MCF 10A (cell line): ENCODE measurements around the gene CCDC13. TPM values are rescaled to one million over a fixed set of nuclear protein-coding genes. Genes with fewer than 3 reads are reported as not detected.
"Not testable (repeated sequence)": the region's sequence is repeated elsewhere in the genome, so short reads cannot be mapped to it uniquely, and the experiment has no call there.

Experiments used
- BruUV-seq: library from RNA; stranded (reverse); fragments of 400-500 nt; replicated peaks from 2 replicates; lab custom pipeline; 2021; lab: Mats Ljungman, UMichigan
- CTCF ChIA-PET: fragments of 300-600 bp; sonication (Branson Sonifier 250); formaldehyde crosslinking; extraction: SDS; loops from one replicate; lab custom pipeline; 2021; ENCODE audit warnings: antibody characterized with exemption, inconsistent platforms; lab: Yijun Ruan, JAX
- POLR2A ChIA-PET: fragments of 300-600, 350-650 bp; sonication (Branson Sonifier 250); formaldehyde crosslinking; extraction: SDS; loops from one replicate; lab custom pipeline; 2020; ENCODE audit warnings: antibody characterized with exemption, inconsistent platforms; lab: Yijun Ruan, JAX
- DNase-seq: peaks from one replicate; pipeline ENCODE4 v3.0.0-alpha.2; 2018; ENCODE audit not compliant: unreplicated experiment
- H3K27ac Mint-ChIP-seq: one replicate; pipeline ENCODE4 v1.8.0; 2022; ENCODE audit warnings: mild to moderate bottlenecking, low read depth, mixed read lengths; ENCODE audit not compliant: unreplicated experiment
- H3K27me3 Mint-ChIP-seq: one replicate; pipeline ENCODE4 v1.8.0; 2022; ENCODE audit warnings: mixed read lengths; ENCODE audit not compliant: insufficient read depth, unreplicated experiment
- H3K36me3 Mint-ChIP-seq: one replicate; pipeline ENCODE4 v1.8.0; 2022; ENCODE audit warnings: mild to moderate bottlenecking, moderate library complexity, mixed read lengths; ENCODE audit not compliant: insufficient read depth, unreplicated experiment
- H3K4me1 Mint-ChIP-seq: one replicate; pipeline ENCODE4 v1.8.0; 2022; ENCODE audit warnings: mixed read lengths; ENCODE audit not compliant: insufficient read depth, unreplicated experiment
- H3K4me3 Mint-ChIP-seq: one replicate; pipeline ENCODE4 v1.8.0; 2022; ENCODE audit warnings: mild to moderate bottlenecking, moderate library complexity, mixed read lengths; ENCODE audit not compliant: unreplicated experiment
- H3K9me3 Mint-ChIP-seq: one replicate; pipeline ENCODE4 v1.8.0; 2022; ENCODE audit warnings: mixed read lengths; ENCODE audit not compliant: unreplicated experiment
- intact Hi-C: fragments of 100-400 bp; cut with micrococcal nuclease; formaldehyde crosslinking; loops from 2 replicates; pipeline ENCODE4 v1.14.1; 2022
- total RNA-seq: library from RNA; stranded (reverse); gene quantifications from 2 replicates; pipeline ENCODE4 v1.2.3, GENCODE V29; 2022
- TF ChIP-seq, protein P1 (sequence below): fragments of 200-600 bp; IDR thresholded peaks from one replicate; pipeline ENCODE4 v1.8.0; 2022; ENCODE audit warnings: antibody characterized with exemption, mild to moderate bottlenecking; ENCODE audit not compliant: unreplicated experiment

The CCDC13 gene
- total RNA-seq, 1 experiment from 2014 or later: 1.1 TPM

DNA sequence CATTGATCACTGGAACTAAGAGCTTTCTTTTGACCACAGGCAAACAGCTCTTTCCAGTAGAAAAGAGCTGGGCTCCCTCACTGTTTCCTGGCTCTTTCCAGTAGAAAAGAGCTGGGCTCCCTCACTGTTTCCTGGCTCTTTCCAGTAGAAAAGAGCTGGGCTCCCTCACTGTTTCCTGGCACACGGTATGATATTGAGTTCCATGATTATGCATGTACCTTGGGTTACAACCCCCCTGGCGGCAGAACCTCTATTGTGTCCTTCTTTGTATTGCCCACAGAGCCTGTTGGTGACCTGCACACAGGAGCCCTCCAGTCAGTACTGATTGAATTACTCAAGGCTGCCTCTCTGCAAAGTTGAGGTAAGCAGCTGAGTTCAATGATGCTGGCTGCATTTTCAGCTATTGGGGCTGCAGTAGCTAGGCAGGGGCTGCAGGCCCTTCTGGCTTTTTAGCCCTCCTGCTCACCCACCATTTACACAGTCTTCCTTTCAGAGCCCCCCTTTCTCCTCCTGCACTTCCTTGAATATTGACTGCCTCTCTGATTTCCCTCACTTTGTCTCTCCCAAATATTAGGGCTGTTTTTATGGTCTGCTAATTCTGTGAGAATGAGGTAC lies 46.4 kb upstream of the CCDC13 start:
- DNase-seq: peak; percentile 58
- Mint-ChIP-seq H3K4me3 (no peak overlapping the region), H3K9me3 (no peaks in the 10 kb centered on the region), H3K27me3 (no peaks in the 10 kb centered on the region), H3K4me1 (peaks cover 38% of the 10 kb centered on the region), H3K36me3 (no peaks in the 10 kb centered on the region), H3K27ac (no peak overlapping the region)
- POLR2A ChIA-PET: interaction anchor here (0.6 to 7.8 kb wide), 5 partner anchors 13 to 628 kb away, joined by 3 to 104 read pairs (median 4); partner anchors contain the start of genes ACKR2, HIGD1A and SS18L2
- CTCF ChIA-PET: interaction anchor here (0.6 to 1.8 kb wide), 11 partner anchors 11 to 380 kb away, joined by 3 to 5 read pairs (median 3); no protein-coding TSS in a partner anchor
- intact Hi-C loops: no loop called here
- TF ChIP-seq, protein P1, sequence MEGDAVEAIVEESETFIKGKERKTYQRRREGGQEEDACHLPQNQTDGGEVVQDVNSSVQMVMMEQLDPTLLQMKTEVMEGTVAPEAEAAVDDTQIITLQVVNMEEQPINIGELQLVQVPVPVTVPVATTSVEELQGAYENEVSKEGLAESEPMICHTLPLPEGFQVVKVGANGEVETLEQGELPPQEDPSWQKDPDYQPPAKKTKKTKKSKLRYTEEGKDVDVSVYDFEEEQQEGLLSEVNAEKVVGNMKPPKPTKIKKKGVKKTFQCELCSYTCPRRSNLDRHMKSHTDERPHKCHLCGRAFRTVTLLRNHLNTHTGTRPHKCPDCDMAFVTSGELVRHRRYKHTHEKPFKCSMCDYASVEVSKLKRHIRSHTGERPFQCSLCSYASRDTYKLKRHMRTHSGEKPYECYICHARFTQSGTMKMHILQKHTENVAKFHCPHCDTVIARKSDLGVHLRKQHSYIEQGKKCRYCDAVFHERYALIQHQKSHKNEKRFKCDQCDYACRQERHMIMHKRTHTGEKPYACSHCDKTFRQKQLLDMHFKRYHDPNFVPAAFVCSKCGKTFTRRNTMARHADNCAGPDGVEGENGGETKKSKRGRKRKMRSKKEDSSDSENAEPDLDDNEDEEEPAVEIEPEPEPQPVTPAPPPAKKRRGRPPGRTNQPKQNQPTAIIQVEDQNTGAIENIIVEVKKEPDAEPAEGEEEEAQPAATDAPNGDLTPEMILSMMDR: no peak
- BruUV-seq: no TSS peak

DNA sequence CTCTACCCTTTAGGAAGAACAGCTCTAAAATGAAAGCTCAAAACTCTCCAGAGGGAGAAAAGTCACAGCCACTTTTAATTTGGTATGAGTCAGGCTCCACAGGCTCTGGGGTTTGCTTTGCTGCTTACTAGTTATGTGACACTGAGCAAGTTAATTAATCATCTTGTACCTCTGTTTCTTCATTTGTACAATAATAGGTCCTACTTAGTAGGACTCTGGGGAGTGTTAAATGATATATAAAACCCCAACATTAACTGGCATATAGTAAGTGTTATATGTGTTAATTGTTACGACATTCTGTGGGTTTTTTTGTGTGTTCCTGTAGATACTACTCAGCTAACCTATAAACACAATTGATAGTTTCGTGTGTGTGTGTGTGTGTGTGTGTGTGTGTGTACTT lies 42.8 kb upstream of the CCDC13 start:
- H3K27ac Mint-ChIP-seq: no peak overlapping the region

DNA sequence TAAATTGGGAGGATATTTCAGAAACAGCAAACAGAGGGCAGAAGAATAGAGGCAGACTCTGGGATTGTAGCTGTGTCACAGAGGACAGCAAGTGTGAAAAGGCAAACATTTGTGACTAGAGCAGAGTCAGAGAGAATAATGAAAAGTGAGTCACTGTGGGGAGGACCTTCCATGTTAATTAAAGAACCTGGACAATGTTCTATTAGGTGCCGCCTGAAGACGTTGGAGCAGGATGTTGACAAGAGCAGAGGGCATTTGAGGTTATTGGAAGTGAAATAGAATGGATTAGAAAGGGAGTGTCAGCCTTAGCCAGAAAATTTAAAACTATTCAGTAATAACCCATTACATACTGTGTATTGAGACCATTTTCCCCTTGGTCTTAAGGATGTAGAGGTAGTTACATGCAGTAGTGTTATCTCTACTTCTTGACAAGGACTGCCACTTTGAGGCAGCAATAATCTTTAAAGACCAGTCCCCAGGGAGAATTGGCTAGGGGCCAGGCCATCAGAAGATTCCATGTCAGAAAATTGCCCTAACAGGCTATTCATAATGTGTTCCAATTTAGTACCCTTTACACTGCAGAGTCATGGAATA lies 42.0 kb upstream of the CCDC13 start:
- Mint-ChIP-seq H3K27ac (no peak overlapping the region), H3K36me3 (no peaks in the 10 kb centered on the region), H3K4me3 (no peak overlapping the region), H3K9me3 (no peaks in the 10 kb centered on the region), H3K4me1 (peaks cover 20% of the 10 kb centered on the region), H3K27me3 (no peaks in the 10 kb centered on the region)
- TF ChIP-seq, protein P1: no peak
- no peak for DNase-seq
- no TSS peak for BruUV-seq
- POLR2A ChIA-PET: interaction anchor here (1.0 to 5.2 kb wide), 4 partner anchors 10 to 35 kb away, joined by 3 to 78 read pairs (median 8); partner anchors contain the start of gene HIGD1A
- intact Hi-C loops: no loop called here
- CTCF ChIA-PET: interaction anchor here (0.6 to 3.2 kb wide), 6 partner anchors 11 to 256 kb away, joined by 3 to 9 read pairs (median 4); partner anchors contain the start of gene HIGD1A

More for the DNA sequence above, 42.8 kb upstream of the CCDC13 start:
- POLR2A ChIA-PET: interaction anchor here (0.6 to 5.2 kb wide), 8 partner anchors 10 to 1170 kb away, joined by 3 to 78 read pairs (median 4); partner anchors contain the start of gene HIGD1A
- Mint-ChIP-seq H3K36me3 (no peaks in the 10 kb centered on the region), H3K4me3 (no peak overlapping the region), H3K27me3 (no peaks in the 10 kb centered on the region), H3K9me3 (no peaks in the 10 kb centered on the region), H3K4me1 (peaks cover 21% of the 10 kb centered on the region)
- no peak for DNase-seq
- CTCF ChIA-PET: interaction anchor here (0.6 to 3.2 kb wide), 9 partner anchors 10 to 72 kb away, joined by 3 to 9 read pairs (median 3); partner anchors contain the start of gene HIGD1A
- TF ChIP-seq, protein P1: no peak
- BruUV-seq: no TSS peak
- intact Hi-C loops: no loop called here

DNA sequence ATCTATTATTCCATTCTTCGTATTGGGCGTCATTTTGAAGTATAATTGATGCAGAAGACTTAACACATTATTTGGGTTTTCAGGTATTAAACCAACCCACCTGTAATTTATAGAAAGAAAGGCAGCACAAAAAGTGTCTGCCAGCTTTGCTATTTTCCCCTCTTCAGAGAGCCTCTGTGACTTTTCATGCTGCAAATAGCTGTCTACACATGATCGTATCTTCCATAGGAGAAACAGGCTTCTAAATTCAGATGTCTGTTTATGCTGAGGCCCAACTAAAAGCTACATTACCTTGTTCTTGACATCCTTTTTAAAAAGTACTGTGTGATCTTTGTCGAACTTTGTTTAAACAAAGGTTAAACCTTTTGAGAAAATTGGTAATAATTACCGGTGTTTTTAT lies 41.2 kb upstream of the CCDC13 start:
- H3K9me3 Mint-ChIP-seq: no peaks in the 10 kb centered on the region
- peaks cover 13% of the 10 kb centered on the region for H3K4me1 Mint-ChIP-seq
- no peak overlapping the region for H3K27ac Mint-ChIP-seq
- TF ChIP-seq, protein P1: no peak
- no peak for DNase-seq
- ChIA-PET POLR2A (interaction anchor here (0.6 to 5.2 kb wide), 2 partner anchors 10 to 30 kb away, joined by 3 to 78 read pairs; partner anchors contain the start of gene HIGD1A), CTCF (interaction anchor here (0.7 to 0.8 kb wide), 2 partner anchors 64 to 220 kb away, joined by 3 read pairs; no protein-coding TSS in a partner anchor)
- no peak overlapping the region for H3K4me3 Mint-ChIP-seq
- intact Hi-C loops: no loop called here
- no TSS peak for BruUV-seq
- no peaks in the 10 kb centered on the region for H3K36me3 Mint-ChIP-seq
- H3K27me3 Mint-ChIP-seq: no peaks in the 10 kb centered on the region

DNA sequence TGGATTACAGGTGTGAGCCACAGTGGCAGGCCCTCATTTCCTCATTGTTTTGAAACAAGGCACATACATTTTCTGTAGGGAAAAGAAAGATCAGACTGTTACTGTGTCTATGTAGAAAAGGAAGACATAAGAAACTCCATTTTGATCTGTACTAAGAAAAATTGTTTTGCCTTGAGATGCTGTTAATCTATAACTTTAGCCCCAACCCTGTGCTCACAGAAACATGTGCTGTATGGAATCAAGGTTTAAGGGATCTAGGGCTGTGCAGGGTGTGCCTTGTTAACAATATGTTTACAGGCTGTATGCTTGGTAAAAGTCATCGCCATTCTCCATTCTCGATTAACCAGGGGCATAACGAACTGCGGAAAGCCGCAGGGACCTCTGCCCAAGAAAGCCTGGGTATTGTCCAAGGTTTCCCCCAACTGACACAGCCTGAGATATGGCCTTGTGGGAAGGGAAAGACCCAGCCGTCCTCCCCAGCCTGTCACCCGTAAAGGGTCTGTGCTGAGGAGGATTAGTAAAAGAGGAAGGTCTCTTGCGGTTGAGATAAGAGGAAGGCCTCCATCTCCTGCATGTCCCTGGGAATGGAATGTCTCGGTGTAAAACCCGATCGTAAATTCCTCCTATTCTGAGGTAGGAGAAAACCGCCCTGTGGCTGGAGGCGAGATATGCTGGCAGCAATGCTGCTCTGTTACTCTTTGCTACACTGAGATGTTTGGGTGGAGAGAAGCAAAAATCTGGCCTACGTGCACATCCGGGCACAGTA lies 38.2 kb upstream of the CCDC13 start:
- H3K36me3 Mint-ChIP-seq, H3K27me3 Mint-ChIP-seq, POLR2A ChIA-PET, intact Hi-C loops, H3K9me3 Mint-ChIP-seq, DNase-seq, CTCF ChIA-PET, H3K4me3 Mint-ChIP-seq, BruUV-seq, H3K27ac Mint-ChIP-seq: not testable (repeated sequence)
- peaks cover 13% of the 10 kb centered on the region for H3K4me1 Mint-ChIP-seq
